Activated CD8-positive, alpha-beta memory T cell treated with anti-CD3 and anti-CD28 coated beads, Interleukin-2, amount 50 U/mL, for 4 hours (primary cell): Measurements from ENCODE around the gene PTPRN2.
"Not testable (repeated sequence)": the region's sequence is repeated elsewhere in the genome, so short reads cannot be mapped to it uniquely, and the experiment has no call there.

Experiments
- DNase-seq: peaks from one replicate; pipeline ENCODE4 v3.0.0-alpha.2; 2020

PTPRN2 gene

DNA sequence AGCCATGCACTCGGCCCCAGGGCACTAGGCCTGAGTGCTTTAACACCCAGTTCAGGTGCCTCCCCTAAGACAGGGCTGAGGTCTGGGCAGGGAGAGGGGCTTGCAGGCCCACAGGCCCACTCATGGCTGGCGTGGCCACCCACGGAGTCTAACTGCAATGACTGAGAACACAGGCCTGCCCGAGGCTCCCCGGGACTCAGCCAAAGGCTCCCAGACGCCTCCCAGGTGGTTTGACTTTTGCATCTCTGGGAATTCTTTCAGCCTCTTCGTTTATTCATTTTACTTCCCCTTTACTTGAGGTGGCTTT lies 37.3 kb downstream of the PTPRN2 start:
- DNase-seq, result no peak

DNA sequence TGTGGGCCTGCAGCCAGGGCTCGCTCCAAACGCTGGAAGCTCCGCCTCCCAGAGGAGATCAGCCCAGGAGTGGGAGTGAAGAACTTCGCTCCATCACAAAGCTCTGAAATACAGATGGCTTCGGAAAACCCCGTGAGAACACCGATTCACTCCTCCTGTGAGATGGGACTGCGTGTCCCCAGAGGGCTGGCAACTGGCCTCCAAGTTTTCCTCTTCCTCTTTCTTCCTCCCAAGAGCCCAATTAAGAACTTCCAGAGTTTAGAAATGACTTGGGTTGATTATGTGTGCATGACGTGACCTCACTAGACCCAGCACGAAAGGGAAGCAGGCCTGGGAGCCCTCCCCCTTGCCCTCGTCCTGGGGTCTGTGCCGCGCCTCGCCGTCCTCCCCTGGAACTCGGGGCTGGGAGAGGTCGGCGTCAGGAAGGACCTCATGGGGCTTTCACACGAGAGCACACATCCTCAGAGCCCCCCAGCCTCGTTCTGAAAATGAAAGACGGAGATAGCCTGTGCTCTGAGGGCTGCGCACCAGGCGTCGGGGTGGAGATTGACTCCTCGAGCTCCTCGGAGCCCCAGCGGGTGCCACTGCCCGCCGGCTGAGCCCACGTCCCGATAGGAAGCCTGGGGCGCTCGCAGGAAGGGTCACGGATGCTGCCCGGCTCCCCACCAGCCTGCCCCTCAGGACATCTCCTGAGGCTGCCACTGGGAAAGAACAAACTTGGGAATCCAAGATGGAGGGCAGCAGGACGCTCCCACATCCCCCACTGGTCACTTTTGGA lies 37.8 kb downstream of the PTPRN2 start:
- DNase-seq, result no peak

DNA sequence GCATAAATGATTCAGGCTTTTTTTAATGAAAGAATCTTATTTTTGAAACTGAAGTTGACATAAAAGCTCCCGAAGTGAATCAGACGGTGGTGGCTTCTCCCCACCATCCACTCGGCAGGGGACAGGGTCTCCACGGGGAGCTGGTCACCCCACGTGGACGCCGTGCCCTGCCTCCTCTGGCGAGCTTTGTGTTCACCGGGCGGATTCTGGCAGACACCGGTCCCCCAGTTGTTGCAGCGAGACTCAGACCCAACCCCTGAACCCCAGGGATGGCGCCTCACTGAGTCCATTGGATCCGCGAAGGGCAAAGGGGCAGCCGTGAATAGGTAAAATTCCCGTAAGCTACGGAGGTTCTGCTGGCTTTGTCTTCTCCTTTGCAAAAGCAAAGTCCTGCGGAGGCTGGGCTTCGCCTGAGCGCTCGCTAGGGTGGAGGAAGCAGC lies 38.4 kb downstream of the PTPRN2 start:
- DNase-seq, result no peak

DNA sequence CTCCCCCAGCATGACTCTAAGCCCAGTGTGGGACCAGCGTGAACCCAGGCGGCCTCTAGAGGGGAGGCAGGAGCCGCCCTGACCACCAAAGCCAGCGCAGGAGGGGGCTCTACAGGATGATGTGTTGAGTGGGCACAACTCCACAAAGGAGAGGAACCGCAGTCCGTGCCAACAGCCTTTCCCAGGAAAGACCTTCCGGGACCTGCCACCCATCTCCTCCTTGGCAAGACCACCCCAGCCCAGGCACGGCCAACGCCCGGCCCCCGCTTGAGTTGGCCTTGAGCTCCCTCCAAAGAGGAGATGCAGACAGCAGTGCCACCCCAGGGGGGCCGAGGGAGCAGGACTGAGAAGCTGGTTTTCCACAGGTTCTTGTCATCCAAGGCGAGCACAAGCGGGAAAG lies 38.9 kb downstream of the PTPRN2 start:
- no peak for DNase-seq

DNA sequence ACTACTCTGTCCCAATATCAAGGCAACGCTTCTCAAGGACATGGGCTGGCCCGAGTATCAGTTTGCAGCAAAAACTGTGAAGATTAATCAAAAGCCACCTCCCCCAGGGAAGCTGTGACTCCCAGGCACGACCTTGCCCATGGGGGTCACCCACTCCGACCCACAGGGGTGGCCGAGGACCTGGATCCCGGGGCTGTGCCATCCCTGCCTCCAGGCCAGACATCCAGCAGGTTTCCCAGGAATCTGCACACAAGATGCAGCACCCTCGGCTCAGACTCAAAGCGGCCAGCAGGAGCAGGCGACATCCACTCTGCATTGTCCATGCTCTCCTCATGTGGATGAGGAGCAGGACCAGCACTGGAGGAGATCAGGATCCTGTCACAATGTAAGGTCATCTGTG lies 39.8 kb downstream of the PTPRN2 start:
- DNase-seq, result no peak

DNA sequence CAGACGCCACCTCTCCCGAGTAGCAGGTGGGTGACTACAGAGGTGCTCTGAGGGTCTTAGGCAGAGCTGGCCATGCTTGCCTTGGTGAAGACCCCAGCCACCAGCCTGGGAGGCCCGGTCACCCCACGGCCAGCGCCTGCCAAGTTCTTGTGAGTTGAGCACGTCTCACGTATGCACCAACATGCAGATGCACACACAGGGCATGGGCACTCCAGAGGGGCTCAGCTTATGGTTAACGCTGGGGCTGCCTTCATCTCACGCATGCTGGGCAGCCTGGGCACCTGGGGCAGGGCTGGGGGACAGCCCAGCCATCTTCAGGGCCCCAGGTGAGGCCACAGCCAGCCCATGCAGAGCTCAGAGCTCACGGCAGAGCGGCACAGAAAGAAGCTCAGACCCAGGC lies 41.0 kb downstream of the PTPRN2 start:
- no peak for DNase-seq

DNA sequence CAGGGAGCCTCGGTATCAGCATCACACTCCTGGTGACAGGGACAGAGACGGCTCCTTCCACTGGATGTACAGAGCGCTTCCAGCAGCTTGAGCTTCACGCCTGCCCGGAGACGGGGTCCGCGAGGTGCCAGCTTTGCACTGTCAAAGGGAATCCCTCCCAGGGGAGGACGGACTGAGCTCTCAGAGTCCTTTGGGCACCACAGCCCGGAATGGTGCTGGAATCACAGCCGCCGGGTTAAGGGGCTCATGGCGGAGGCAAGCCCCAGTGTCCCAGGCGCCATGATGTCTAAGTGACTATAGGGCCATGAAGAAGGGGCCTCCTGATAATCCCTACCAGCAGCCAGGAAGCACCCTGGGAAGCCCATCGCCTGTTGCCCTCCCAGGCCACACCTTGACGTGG lies 41.4 kb downstream of the PTPRN2 start:
- DNase-seq, result no peak

DNA sequence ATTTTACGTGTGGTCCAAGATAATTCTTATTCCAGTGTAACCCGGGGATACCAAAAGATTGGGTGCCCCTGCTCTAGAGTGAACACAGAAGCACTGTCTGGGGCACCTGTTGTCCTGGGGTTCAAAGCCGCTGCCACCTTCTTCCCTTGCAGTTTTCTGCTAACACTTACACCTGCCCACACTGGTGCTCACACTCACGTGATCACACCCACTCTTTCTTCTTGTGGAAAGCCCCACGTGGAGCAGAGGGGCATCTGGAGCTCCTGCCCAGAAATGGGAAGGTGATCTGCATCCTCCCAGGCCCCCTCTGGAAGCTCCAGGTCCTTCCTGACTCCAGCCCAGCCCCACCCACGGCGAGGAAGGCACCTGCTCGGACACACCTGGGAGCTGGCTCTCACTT lies 42.9 kb downstream of the PTPRN2 start:
- no peak for DNase-seq

DNA sequence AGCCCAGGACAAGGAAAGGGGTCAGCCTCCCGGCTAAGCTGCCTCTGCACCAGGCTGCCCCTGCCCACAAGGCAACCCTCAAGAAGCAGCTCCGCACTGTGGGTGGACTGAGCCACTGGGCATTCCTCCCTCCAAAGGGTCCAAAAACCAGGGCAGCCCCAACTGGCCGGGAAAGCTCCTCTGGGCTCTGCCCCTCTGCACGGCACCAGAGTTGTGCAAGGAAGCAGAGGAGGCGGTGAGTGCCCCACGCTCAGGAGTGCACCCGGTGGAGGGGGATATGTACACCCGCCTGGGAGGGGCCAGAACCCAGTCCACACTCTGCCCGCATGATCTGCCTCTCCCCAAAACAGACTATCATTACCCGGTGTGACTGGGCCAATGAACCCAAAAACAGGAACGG lies 43.8 kb downstream of the PTPRN2 start:
- no peak for DNase-seq

DNA sequence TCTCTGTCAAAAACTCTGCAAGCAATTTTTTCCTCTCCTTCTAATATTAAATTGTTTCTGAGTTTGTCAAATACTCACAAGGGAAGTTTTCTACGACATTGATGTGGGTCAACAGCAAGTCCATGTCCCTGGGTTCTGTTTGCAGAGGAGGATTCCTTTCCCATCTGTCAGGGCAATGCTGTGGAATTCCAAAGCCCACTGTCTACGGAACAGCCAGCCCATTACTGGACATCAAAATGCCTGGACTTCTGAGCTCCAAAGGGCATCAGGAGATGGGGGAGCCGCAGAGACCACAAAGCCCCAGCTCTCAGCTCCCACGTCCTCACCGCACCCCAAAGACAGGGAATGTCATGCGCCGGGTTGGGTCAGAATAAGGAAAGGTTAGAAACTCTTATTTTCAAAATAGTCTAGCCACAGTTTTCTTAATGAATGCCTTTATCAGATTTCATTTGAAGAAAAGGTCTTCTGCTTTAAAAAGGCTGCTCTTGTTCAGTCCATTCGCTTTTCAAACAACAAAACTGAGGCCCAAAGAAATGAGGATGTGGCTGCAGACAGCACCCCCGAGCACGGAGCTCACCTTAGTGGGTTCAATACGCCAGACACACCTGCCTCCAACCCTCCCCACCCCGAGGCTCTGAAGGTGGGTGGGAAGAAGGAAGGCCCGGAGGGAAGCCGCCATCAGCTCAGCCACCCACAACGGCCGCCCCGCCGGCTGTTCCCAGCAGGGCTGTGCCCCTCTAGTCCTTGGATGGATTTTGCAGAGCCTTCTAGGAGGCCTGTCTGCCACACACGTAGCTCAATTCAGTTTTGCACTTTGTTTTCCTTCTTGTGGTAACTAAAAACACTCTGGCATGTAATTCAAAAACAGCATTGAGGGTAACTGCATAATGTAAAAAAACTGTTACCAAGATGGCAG lies 44.7 kb downstream of the PTPRN2 start:
- no peak for DNase-seq

DNA sequence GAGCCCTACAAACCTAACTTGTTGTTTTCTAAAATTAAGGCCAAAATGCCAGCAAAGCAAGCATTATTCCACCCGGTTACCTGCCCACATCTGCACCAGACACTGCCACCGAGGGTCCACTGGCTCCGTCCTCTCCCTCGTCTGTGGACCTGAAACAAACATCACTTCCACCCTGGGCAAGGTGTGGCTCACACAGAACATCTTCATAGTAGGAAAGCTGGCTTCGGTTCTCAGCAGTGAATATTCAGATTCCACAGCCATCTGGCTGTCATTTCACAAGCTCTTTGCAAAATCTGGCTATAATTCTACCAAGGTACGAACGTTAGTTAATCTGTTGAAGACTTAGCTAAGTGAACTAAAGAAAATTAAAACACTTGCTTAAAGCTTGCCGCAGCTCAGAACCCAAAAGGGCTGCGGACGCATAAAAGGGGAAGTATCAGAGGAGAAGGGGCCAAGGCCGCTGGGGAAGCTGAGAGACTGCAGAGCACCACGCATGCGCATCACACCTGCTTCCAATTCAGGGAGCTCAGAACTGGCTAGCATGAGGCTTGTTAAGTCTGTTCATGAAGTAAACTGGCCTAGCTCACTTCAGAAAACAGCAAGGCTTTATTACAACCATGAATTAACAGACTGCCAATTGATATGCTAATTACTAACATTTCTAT lies 46.1 kb downstream of the PTPRN2 start:
- no peak for DNase-seq

DNA sequence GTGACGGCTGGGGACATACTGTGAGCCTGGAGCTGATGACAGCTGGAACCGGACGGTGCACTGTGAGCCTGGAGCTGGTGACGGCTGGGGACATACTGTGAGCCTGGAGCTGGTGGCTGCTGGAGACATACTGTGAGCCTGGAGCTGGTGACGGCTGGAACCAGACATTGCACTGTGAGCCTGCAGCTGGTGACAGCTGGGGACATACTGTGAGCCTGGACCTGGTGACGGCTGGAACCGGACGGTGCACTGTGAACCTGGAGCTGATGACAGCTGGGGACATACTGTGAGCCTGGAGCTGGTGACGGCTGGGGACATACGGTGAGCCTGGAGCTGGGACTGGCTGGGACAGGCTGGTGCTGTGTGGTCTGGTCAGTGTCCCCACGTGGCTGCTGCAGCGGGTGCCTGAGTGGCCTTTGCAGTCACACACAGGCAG lies 47.9 kb downstream of the PTPRN2 start:
- DNase-seq, result no peak

DNA sequence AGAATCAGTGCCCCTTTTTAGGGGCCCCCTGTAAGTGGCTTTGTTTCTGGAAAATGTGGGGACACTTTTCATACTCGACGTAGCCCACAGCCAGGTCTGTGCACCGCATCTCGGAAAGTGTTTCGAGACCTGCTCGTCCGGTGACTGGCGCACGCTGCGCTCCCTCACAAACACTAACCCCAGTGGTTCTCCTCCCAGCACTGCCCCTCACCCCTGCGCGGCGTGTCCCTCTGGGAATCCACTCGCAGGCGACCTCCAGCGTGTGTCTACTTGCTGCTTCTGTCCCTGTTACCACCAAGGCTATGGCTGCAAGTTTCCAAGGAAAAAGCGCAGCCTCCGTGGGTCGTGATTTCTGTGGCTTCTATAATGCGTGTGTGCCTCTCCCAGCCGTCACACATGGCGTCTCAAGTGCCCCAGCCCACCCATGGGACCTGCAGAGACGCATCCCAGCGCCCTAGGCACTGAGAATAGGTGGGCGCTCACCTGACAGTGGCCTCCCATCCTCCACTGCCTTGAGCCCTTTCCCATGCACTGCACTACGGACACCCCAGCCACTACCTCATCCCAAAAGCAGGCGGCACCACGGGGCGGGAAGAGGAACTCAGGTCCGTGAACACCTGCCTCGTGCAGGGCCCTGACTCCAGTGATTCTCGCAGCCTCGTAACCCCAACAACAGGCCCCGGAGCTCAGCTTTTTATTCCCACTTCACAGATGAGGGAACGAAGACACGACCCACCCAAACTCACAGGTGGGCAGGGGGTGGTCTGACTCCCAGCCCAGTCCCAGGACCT lies 49.3 kb downstream of the PTPRN2 start:
- no peak for DNase-seq

DNA sequence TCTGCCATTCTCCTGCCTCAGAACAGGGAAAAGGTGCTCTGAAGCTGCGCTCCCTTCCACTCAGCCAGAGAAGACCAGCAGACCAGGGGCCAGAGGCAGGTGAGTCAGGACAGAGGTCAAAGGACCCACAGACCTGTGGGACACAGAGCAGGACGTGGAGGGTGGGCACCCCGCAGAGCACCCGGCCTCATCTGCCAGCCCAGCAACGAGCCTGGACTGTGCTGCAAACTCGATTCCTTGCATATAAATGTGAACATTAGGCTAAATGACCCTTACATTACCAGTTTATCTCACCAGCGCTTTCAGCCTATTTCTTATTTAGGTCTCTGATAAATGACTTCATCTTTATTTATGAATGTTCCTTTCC lies 50.1 kb downstream of the PTPRN2 start:
- DNase-seq, result no peak

DNA sequence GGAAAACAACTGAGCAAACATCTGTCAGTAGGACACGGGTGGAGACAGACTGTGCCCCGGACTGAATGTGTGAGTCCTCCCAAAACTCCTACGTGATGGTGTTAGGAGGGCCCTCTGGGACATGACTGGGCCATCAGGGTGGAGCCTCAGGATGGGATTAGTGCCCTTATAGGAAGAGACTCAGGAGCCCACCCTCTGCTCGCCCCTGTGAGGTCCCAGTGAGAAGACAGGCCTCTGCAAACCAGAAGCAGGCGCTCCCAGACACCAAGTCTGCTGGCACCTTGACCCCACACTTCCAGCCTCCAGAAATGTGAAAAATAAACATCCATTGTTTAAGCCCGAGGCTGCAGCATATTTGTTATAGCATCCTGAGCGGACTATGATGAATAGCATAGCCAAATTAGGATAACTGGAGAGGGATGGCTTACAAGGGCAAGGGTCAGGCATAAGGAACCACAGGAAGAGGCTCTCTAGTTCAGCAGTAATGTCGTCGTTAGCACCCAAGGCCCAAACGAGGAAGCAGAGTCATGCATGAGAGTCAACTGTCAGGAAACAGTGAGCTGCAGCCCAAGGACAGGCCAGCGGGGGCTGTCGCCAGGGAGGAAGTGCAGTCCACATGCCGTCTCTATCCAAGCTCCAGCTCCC lies 50.6 kb downstream of the PTPRN2 start:
- no peak for DNase-seq

DNA sequence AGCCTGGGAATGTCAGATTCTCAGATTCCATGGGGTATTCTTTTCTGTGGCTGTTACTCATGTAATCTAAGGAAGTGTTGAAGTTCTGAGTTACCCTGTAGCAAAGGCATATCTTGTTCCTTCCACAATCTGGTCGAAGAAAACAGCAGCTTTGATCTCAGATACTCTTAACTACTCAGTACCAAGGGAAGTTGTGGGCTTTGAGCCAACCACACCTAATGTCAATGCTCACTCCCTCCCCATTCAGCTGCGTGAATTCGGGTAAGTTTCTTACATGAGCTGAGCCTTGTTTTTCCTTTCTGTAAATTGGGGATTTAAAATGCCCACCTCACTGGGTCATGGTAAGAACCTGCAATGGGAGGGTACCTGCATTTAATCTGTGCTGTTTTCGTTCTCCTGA lies 52.5 kb downstream of the PTPRN2 start:
- DNase-seq, result no peak

DNA sequence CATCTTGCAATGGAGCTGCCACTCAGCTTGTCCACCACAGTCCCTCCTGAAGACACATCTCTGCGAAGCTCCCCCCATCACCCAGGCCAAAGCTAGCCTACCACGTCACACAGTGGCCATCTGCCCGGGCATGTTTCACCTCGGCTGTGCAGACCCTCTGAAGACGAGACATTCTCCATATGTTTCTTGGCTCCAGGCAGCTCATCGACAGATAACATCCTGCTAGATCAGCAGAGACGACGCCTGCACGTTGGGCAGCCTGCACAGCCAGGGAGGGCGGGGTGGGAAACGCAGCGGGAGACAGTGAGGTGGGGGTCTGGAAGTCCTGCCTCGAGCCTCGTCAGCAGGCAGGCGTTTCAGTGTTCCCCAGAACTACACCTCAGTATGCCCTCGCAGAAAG lies 53.0 kb downstream of the PTPRN2 start:
- DNase-seq, result no peak

DNA sequence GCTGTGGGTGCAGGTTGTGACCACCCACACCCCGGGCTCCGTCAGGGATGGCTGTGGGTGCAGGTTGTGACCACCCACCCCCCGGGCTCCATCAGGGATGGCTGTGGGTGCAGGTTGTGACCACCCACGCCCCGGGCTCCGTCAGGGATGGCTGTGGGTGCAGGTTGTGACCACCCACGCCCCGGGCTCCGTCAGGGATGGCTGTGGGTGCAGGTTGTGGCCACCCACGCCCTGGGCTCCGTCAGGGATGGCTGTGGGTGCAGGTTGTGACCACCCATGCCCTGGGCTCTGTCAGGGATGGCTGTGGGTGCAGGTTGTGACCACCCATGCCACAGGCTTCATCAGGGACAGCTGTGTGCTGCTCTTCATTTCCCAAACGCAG lies 53.5 kb downstream of the PTPRN2 start:
- not testable (repeated sequence) for DNase-seq

DNA sequence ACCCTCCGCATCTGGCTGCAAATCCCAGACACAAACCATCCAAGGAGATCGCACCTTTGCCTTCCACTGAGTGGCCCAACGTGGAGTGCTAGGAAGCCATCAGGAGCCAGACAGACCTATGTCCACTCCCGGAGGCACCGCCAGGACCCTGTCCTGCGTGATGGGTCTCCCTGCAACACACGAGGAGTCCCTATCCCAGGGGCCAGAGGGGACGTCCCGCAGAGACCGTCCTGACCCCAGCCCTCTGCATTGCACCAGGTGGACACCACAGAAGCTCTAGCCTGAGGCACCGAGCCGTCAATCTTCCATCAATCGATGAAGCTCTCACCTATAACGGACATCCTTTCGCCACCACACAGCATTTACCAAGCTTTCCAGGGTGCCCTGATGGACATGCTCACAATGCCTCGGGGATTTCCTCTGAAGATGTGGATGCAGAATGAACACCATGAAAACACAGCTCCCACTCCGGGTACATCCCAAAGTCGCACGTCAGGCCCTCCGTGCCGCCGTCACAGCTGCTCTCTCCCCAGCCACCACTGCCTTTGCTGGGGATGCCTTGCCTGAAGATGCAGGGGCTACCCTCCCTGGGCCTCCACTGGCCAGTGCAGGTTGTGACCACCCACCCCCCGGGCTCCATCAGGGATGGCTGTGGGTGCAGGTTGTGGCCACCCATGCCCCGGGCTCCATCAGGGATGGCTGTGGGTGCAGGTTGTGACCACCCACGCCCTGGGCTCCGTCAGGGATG lies 54.1 kb downstream of the PTPRN2 start:
- DNase-seq, result no peak

DNA sequence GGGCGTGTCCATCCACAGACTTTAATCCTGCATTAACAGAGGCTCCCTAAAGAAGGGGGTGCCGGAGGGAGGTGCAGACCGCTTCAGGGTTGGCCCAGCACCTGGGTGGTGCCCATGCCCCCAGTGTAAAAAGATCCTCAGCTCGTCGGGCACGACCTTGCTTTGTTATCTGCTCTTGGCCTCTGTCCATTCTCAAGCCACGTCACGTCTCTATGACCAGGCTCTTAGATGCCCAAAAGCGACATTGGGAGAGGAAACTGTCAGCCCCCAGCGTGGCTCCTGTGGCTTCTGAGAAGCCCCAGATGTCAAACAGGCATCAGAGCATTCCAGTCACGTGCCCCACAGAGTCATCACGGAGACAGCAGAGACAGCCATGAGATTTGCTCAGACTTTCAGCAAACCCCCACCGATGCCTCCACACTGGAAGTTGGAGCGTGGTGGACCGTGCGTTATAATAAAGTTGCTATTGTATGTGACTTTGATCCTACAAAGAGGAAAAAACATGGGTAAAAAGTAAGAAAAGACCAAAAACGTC lies 55.5 kb downstream of the PTPRN2 start:
- DNase-seq, result no peak

DNA sequence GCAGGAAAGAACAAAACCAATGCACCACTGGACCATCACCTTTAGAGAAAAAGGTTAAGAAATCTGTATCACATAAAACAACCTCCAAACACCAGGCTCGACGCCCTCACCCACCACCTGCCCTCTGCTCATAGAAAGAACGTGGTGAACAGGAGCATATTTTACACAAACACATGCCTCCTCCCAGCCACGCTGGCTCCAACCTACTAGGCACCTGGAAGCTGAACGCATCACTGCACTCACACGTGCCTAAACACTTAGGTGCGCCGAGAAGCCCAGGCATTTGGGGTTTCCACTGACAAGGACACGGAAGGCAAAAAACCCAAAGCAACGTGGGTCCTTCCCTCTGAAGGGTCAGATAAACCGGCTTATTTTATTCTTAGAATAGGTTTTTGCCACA lies 56.0 kb downstream of the PTPRN2 start:
- no peak for DNase-seq
